ENCODE measurements around the gene CEP164. TPM values are rescaled to one million over a fixed set of nuclear protein-coding genes. Genes with fewer than 3 reads are reported as not detected.
A peak's percentile ranks its signal among the peaks of the same experiment; 100 is the strongest.

Gene CEP164
- total RNA-seq, 1 donor from 2014 or later: 41.2 TPM

DNA sequence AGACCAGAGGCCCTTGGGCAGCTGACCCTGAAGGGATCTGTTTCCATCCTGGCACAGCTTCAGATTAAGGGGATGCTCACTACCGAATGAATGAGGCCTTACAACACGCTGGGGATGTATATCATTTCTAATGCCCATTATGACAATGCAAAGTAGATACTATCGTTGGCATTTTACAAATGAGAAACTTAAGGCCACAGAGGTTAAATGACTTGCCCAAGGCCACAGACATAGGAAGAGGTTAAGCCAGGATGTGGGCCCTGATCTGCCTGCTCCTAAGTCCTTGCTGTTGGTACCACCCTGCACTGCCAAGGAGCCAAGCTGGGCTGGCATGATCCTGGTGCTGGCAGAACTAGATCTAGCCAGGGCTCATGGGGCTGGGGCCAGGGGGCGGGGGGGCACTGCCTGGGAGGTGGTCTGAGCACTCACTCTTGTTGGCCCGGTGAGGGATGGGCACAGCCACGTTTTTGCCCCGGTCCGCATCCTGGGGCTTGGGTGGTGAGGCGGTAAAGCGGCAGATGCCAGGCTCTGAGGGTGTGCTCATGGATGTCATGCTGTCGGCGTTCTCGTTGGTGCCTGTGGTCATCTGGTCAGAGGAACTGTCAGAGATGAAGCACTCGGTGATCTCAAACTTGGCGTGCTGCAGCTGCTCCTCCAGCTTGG lies 102.8 kb downstream of the CEP164 start:
- Mint-ChIP-seq H3K27ac (ENCODE audit: unreplicated experiment) (peak overlapping the region; percentile 52), H3K4me1 (peaks cover 29% of the 10 kb centered on the region), H3K36me3 (ENCODE audit: low read depth) (no peaks in the 10 kb centered on the region), H3K4me3 (no peak overlapping the region), H3K27me3 (ENCODE audit: low read depth) (peaks cover 4% of the 10 kb centered on the region), H3K9me3 (no peaks in the 10 kb centered on the region)
- no peak for DNase-seq (ENCODE audit: low read depth, low spot score)
- TF ChIP-seq, protein P1, sequence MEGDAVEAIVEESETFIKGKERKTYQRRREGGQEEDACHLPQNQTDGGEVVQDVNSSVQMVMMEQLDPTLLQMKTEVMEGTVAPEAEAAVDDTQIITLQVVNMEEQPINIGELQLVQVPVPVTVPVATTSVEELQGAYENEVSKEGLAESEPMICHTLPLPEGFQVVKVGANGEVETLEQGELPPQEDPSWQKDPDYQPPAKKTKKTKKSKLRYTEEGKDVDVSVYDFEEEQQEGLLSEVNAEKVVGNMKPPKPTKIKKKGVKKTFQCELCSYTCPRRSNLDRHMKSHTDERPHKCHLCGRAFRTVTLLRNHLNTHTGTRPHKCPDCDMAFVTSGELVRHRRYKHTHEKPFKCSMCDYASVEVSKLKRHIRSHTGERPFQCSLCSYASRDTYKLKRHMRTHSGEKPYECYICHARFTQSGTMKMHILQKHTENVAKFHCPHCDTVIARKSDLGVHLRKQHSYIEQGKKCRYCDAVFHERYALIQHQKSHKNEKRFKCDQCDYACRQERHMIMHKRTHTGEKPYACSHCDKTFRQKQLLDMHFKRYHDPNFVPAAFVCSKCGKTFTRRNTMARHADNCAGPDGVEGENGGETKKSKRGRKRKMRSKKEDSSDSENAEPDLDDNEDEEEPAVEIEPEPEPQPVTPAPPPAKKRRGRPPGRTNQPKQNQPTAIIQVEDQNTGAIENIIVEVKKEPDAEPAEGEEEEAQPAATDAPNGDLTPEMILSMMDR (conservative IDR thresholded peaks at IDR 0.05): no peak

DNA sequence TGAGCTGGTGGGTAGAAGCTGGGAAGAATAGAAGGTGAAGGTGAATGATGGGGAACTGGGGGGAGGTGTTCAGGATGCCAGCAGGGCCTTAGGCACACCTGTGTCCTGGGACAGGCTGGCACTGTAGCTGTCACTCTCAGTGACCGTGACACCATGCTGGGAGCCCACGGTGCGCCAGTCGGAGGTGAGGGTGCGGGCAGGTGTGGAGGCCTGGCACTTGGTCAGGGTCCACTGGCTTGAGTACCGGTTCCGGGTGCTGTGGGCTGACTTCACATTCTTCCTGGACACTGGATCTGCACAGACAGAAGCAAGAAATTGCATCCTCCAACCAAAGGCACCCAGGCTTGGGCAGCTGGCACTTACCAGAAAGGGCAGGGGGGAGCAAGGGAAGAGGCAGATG lies 103.8 kb downstream of the CEP164 start:
- H3K27ac Mint-ChIP-seq (ENCODE audit: unreplicated experiment): no peak overlapping the region
- TF ChIP-seq, protein P1 (conservative IDR thresholded peaks at IDR 0.05): no peak

DNA sequence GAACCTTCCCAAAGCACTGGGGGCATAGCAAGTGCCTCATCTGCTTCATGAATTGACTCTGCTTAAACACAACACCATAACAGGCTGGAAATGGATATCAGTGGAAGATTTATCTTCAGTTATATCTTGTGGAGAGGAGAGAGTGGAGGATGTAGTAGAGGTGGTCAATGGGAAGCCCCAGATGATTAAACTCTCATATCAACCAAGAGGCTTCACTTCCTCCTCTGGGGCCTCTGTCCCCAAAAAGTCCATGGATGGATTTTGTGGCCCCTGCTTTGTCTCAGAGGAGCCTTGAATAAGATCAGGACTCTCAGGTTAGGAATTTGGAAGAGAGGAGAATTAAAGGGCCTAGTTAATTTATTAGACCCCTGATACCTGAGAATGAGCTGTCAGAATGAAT lies 106.1 kb downstream of the CEP164 start:
- TF ChIP-seq, protein P1 (conservative IDR thresholded peaks at IDR 0.05): no peak
- Mint-ChIP-seq H3K27ac (ENCODE audit: unreplicated experiment) (no peak overlapping the region), H3K27me3 (ENCODE audit: low read depth) (peaks cover 11% of the 10 kb centered on the region), H3K4me1 (peaks cover 16% of the 10 kb centered on the region), H3K9me3 (no peaks in the 10 kb centered on the region), H3K36me3 (ENCODE audit: low read depth) (no peaks in the 10 kb centered on the region), H3K4me3 (no peak overlapping the region)
- no peak for DNase-seq (ENCODE audit: low read depth, low spot score)

More for the DNA sequence above, 103.8 kb downstream of the CEP164 start:
- no peaks in the 10 kb centered on the region for H3K9me3 Mint-ChIP-seq
- DNase-seq (ENCODE audit: low read depth, low spot score): no peak
- H3K36me3 Mint-ChIP-seq (ENCODE audit: low read depth): no peaks in the 10 kb centered on the region
- H3K4me1 Mint-ChIP-seq: peaks cover 29% of the 10 kb centered on the region
- no peak overlapping the region for H3K4me3 Mint-ChIP-seq
- peaks cover 11% of the 10 kb centered on the region for H3K27me3 Mint-ChIP-seq (ENCODE audit: low read depth)

DNA sequence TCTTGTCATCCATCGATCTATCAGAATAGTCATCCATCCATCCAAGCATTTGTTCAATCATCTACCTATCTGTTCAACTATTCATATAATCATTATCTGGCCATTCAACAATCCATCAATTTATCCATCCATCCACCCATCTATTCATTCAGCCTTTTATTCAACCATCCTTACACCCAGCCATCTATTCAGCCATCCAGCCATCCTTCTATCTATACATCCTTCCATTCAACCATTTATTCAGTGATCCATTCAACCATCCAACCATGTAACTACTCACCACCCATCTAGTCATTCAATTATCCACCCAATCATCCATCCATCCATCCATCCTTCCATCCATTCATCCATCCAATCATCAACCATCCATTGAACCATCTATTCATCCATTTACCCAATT lies 106.8 kb downstream of the CEP164 start:
- TF ChIP-seq, protein P1 (conservative IDR thresholded peaks at IDR 0.05): no peak
- Mint-ChIP-seq H3K27me3 (ENCODE audit: low read depth) (peaks cover 11% of the 10 kb centered on the region), H3K27ac (ENCODE audit: unreplicated experiment) (no peak overlapping the region), H3K4me1 (peaks cover 9% of the 10 kb centered on the region), H3K36me3 (ENCODE audit: low read depth) (no peaks in the 10 kb centered on the region), H3K4me3 (no peak overlapping the region), H3K9me3 (no peaks in the 10 kb centered on the region)
- DNase-seq (ENCODE audit: low read depth, low spot score): no peak

DNA sequence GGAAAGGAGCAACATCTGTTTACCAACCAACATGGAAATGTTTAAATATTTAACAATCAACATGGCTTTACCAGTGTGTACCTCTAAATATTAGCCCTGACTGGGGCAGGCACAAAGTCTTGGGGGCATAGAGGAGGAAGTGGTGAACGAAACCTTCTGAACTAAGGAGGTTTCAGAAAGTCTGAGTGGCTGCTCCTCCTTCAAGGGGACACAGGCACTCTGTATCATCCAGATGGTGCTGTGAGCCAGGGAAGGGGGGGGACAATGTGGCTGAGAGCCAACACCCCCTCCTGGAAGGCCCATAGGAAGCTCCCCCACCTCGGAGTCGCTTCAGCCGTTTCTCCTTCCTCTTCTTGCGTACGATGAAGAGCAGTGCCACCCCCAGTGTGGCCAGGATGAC lies 107.7 kb downstream of the CEP164 start:
- no peak overlapping the region for H3K27ac Mint-ChIP-seq (ENCODE audit: unreplicated experiment)
- H3K27me3 Mint-ChIP-seq (ENCODE audit: low read depth): peaks cover 11% of the 10 kb centered on the region
- peaks cover 1% of the 10 kb centered on the region for H3K4me1 Mint-ChIP-seq
- no peaks in the 10 kb centered on the region for H3K9me3 Mint-ChIP-seq
- no peaks in the 10 kb centered on the region for H3K36me3 Mint-ChIP-seq (ENCODE audit: low read depth)
- TF ChIP-seq, protein P1 (conservative IDR thresholded peaks at IDR 0.05): no peak
- H3K4me3 Mint-ChIP-seq: no peak overlapping the region
- DNase-seq (ENCODE audit: low read depth, low spot score): no peak

Data from neural crest cell (in vitro differentiated cells).